ENCODE data around the gene CELF3. TPM values are rescaled to one million over a fixed set of nuclear protein-coding genes. Genes with fewer than 3 reads are reported as not detected.

Gene CELF3
- total and polyA plus RNA-seq, 2 of the 4 experiments (the other 2 are of a cell fraction), result not detected

GRCh38 chr1:151710187-151710840, 6.3 kb downstream of the CELF3 start:
- no peak overlapping the region for H3K4me2 ChIP-seq (ENCODE audit: low read depth, low read length)
- H2BK20ac ChIP-seq (ENCODE audit: low read depth, low read length), result no peak overlapping the region
- no peaks in the 10 kb centered on the region for H3K9me3 ChIP-seq (ENCODE audit: control insufficient read depth, insufficient read depth, low read length)
- no TSS peak for BruUV-seq (replicated peaks)
- no peak overlapping the region for H3K4me3 ChIP-seq (ENCODE audit: insufficient read depth, low read depth, low read length)
- intact Hi-C loops (cut with micrococcal nuclease), result no loop called here
- H3K56ac ChIP-seq (ENCODE audit: extremely low read depth, insufficient read depth, low read length), result no peak overlapping the region
- H3K36me3 ChIP-seq (ENCODE audit: control insufficient read depth, insufficient read depth, low read length), result no peaks in the 10 kb centered on the region
- WGBS, 2 experiments (ENCODE audit: extremely low coverage in 2 of 2, insufficient read length in 1 of 2), result no CpG with 5 or more reads among the region's 15 CpGs
- H4K8ac ChIP-seq (ENCODE audit: low read depth in 2 of 2, low read length in 2 of 2), result no peak overlapping the region
- no peak overlapping the region for H3K4ac ChIP-seq (ENCODE audit: low read depth, low read length)
- peaks cover 47% of the 10 kb centered on the region for H3K27me3 ChIP-seq (ENCODE audit: control insufficient read depth, insufficient read depth, low read length)
- peak; percentile 55 for DNase-seq
- ChIA-PET POLR2A (ENCODE audit: unreplicated experiment) (no interaction called here), CTCF (interaction anchor here (0.6 kb wide), 1 partner anchor 101 kb away, joined by 3 read pairs; no protein-coding TSS in a partner anchor)
- no peaks in the 10 kb centered on the region; the same call in 1 of the 2 replicates for H4K20me1 ChIP-seq (ENCODE audit: insufficient read depth, low read length)
- H3K4me1 ChIP-seq (ENCODE audit: control insufficient read depth, insufficient read depth, low read length), result no peaks in the 10 kb centered on the region
- H3K18ac ChIP-seq (ENCODE audit: low read depth, low read length), result no peak overlapping the region
- peak; percentile 27; the same call in 1 of the 2 replicates for ATAC-seq (ENCODE audit: low read depth)
- no peak overlapping the region for H2BK120ac ChIP-seq (ENCODE audit: low read depth, low read length)
- H3K9me1 ChIP-seq (ENCODE audit: insufficient read depth, low read length), result no peaks in the 10 kb centered on the region
- dilution Hi-C loops (cut with HindIII; ENCODE audit: low sequenced_read_pairs, unreplicated experiment), result no loop called here
- in situ Hi-C loops (cut with MboI; ENCODE audit: low sequenced_read_pairs), result no loop called here
- H2BK15ac ChIP-seq (ENCODE audit: low read depth, low read length), result no peak overlapping the region
- H3K9ac ChIP-seq (ENCODE audit: low read depth, low read length), result no peak overlapping the region
- H4K91ac ChIP-seq (ENCODE audit: insufficient read depth, low read depth, low read length), result no peak overlapping the region
- H3K14ac ChIP-seq (replicated peaks; ENCODE audit: low read depth, low read length), result no peak overlapping the region
- TF ChIP-seq FOS (IDR thresholded peaks at IDR 0.05; ENCODE audit: low read depth, low read length) (no peak), NFE2L2 (IDR thresholded peaks at IDR 0.05; ENCODE audit: low read depth, low read length) (no peak), MAFK (IDR thresholded peaks at IDR 0.05; ENCODE audit: low read depth, low read length) (no peak), SMC3 (IDR thresholded peaks at IDR 0.05; ENCODE audit: low read depth, low read length) (no peak), RAD21 (IDR thresholded peaks at IDR 0.05; ENCODE audit: low read length) (no peak), ELK1 (IDR thresholded peaks at IDR 0.05; ENCODE audit: borderline replicate concordance, low read depth, low read length) (no peak), MAZ (IDR thresholded peaks at IDR 0.05; ENCODE audit: borderline replicate concordance, low read depth, low read length) (no peak), RFX5 (IDR thresholded peaks at IDR 0.05; ENCODE audit: low read depth, low read length) (no peak), CTCF (conservative IDR thresholded peaks at IDR 0.05; ENCODE audit: low read depth, low read length) (no peak), POLR2A (IDR thresholded peaks at IDR 0.05; ENCODE audit: low read depth, low read length) (no peak), CEBPB (IDR thresholded peaks at IDR 0.05; ENCODE audit: low read depth, low read length) (no peak), USF2 (IDR thresholded peaks at IDR 0.05; ENCODE audit: low read depth, low read length) (no peak), CHD1 (IDR thresholded peaks at IDR 0.05; ENCODE audit: low read depth, low read length) (no peak), BHLHE40 (IDR thresholded peaks at IDR 0.05; ENCODE audit: low read depth, low read length) (no peak), RCOR1 (IDR thresholded peaks at IDR 0.05; ENCODE audit: insufficient replicate concordance, low read length) (no peak), MXI1 (IDR thresholded peaks at IDR 0.05; ENCODE audit: borderline replicate concordance, low read depth, low read length) (no peak; the same call in 1 of the 2 replicates)
- H2BK5ac ChIP-seq (ENCODE audit: low read depth, low read length, poor library complexity, severe bottlenecking), result no peak overlapping the region
- no peak overlapping the region for H2AFZ ChIP-seq (replicated peaks; ENCODE audit: low read length, poor library complexity)
- H4K5ac ChIP-seq (ENCODE audit: low read depth, low read length), result no peak overlapping the region
- H3K27ac ChIP-seq (ENCODE audit: insufficient read depth, low read length), result no peak overlapping the region
- H3K23ac ChIP-seq (ENCODE audit: low read depth, low read length), result no peak overlapping the region
- H2AK9ac ChIP-seq (replicated peaks; ENCODE audit: low read depth, low read length, poor library complexity), result no peak overlapping the region
- no peak overlapping the region for H2AK5ac ChIP-seq (ENCODE audit: low read depth, low read length)
- no peaks in the 10 kb centered on the region for H3K79me1 ChIP-seq (ENCODE audit: low read depth in 1 of 2, low read length in 2 of 2)
